ENCODE results near the gene ODAD2.

The ODAD2 gene

DNA sequence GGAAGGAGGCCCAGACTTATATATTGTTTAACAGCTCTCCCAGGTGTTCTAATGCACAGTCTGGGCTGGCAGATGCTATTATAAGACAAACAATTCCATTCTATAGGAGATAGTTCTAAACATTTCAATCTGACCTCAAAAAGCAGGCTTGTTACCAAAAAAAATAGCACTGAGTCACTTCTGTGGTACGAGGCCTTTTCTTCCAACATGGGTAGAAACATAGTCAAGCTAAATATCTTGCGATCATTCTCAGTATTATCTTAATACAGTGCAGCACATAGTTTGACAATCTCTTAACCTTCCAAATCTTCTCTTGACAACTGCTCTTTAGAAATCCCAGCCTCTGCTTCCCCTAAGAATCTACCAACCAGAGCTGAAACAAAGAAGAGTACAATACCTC, 206.7 kb downstream of the ODAD2 start:
- Histone ChIP-seq H3K4me3 (ENCODE audit: low read depth, low read length) (no peak overlapping the region), H3K4me1 (ENCODE audit: control insufficient read depth, insufficient read depth, low read length) (no peaks in the 10 kb centered on the region), H3K36me3 (ENCODE audit: control insufficient read depth in 2 of 2, insufficient read depth in 1 of 2, low read length in 2 of 2) (no peaks in the 10 kb centered on the region), H3K9me3 (ENCODE audit: control insufficient read depth, insufficient read depth, low read depth, low read length) (no peaks in the 10 kb centered on the region), H3K27ac (ENCODE audit: extremely low read depth, low read depth, low read length) (no peak overlapping the region)
- ChIA-PET POLR2A (interaction anchor here (0.6 kb wide), 1 partner anchor 352 kb away, joined by 5 read pairs; no protein-coding TSS in a partner anchor), CTCF (interaction anchor here (0.6 to 1.7 kb wide), 3 partner anchors 8 to 450 kb away, joined by 3 to 5 read pairs (median 5); no protein-coding TSS in a partner anchor)
- TF ChIP-seq RBAK (tag by site-specific recombination; IDR thresholded peaks at IDR 0.05) (no peak), GFI1B (tag by site-specific recombination; IDR thresholded peaks at IDR 0.05) (no peak), REST (tag by site-specific recombination; IDR thresholded peaks at IDR 0.05) (no peak), ZNF501 (tag by site-specific recombination; IDR thresholded peaks at IDR 0.05) (no peak), ZNF398 (tag by site-specific recombination; IDR thresholded peaks at IDR 0.05) (no peak)

- H3K27ac ChIP-seq (ENCODE audit: extremely low read depth, low read depth, low read length): no peak overlapping the region
- ChIA-PET POLR2A (interaction anchor here (0.6 kb wide), 1 partner anchor 459 kb away, joined by 3 read pairs; no protein-coding TSS in a partner anchor), CTCF (interaction anchor here (0.5 to 1.6 kb wide), 11 partner anchors 8 to 610 kb away, joined by 3 to 8 read pairs (median 5); no protein-coding TSS in a partner anchor)
- H3K36me3 ChIP-seq (ENCODE audit: control insufficient read depth in 2 of 2, insufficient read depth in 1 of 2, low read length in 2 of 2): no peaks in the 10 kb centered on the region
- H3K4me1 ChIP-seq (ENCODE audit: control insufficient read depth, insufficient read depth, low read length): no peaks in the 10 kb centered on the region
- TF ChIP-seq ZNF175 (tag by site-specific recombination; IDR thresholded peaks at IDR 0.05) (no peak), ZNF274 (IDR thresholded peaks at IDR 0.05; ENCODE audit: low read length) (no peak), ZNF274 (tag by site-specific recombination; IDR thresholded peaks at IDR 0.05; ENCODE audit: borderline replicate concordance) (no peak), ZNF664 (tag by site-specific recombination; IDR thresholded peaks at IDR 0.05) (no peak), YY2 (tag by site-specific recombination; IDR thresholded peaks at IDR 0.05) (no peak), ZNF529 (tag by site-specific recombination; IDR thresholded peaks at IDR 0.05; ENCODE audit: insufficient replicate concordance) (no peak), ZNF248 (tag by site-specific recombination; IDR thresholded peaks at IDR 0.05) (no peak), ZNF311 (tag by site-specific recombination; IDR thresholded peaks at IDR 0.05; ENCODE audit: borderline replicate concordance) (no peak), ZNF768 (tag by site-specific recombination; IDR thresholded peaks at IDR 0.05) (no peak), ZBTB17 (tag by site-specific recombination; IDR thresholded peaks at IDR 0.05) (no peak), ZNF777 (tag by site-specific recombination; IDR thresholded peaks at IDR 0.05; ENCODE audit: borderline replicate concordance) (no peak), ZBTB8A (tag by site-specific recombination; IDR thresholded peaks at IDR 0.05) (no peak), KLF8 (tag by site-specific recombination; IDR thresholded peaks at IDR 0.05) (no peak), ZNF324 (tag by site-specific recombination; IDR thresholded peaks at IDR 0.05) (no peak), ZNF366 (tag by site-specific recombination; conservative IDR thresholded peaks at IDR 0.05) (no peak), ZNF747 (tag by site-specific recombination; IDR thresholded peaks at IDR 0.05) (no peak), ZNF280D (tag by site-specific recombination; IDR thresholded peaks at IDR 0.05) (no peak)
- TF ChIP-seq, protein P1, sequence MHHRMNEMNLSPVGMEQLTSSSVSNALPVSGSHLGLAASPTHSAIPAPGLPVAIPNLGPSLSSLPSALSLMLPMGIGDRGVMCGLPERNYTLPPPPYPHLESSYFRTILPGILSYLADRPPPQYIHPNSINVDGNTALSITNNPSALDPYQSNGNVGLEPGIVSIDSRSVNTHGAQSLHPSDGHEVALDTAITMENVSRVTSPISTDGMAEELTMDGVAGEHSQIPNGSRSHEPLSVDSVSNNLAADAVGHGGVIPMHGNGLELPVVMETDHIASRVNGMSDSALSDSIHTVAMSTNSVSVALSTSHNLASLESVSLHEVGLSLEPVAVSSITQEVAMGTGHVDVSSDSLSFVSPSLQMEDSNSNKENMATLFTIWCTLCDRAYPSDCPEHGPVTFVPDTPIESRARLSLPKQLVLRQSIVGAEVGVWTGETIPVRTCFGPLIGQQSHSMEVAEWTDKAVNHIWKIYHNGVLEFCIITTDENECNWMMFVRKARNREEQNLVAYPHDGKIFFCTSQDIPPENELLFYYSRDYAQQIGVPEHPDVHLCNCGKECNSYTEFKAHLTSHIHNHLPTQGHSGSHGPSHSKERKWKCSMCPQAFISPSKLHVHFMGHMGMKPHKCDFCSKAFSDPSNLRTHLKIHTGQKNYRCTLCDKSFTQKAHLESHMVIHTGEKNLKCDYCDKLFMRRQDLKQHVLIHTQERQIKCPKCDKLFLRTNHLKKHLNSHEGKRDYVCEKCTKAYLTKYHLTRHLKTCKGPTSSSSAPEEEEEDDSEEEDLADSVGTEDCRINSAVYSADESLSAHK (tag by site-specific recombination; IDR thresholded peaks at IDR 0.05): no peak
- no peak overlapping the region for H3K4me3 ChIP-seq (ENCODE audit: low read depth, low read length)
- no peaks in the 10 kb centered on the region for H3K9me3 ChIP-seq (ENCODE audit: control insufficient read depth, insufficient read depth, low read depth, low read length)
These were observed 214.6 kb downstream of the ODAD2 start for GRCh38 chr10:27784272-27784671.

Data from HEK293 (cell line).